KBM-7 (cell line): ENCODE data around the gene RNU6-1.
A peak's percentile ranks its signal among the peaks of the same experiment; 100 is the strongest.

Experiments
- DNase-seq: peaks from one replicate; pipeline ENCODE4 v3.0.0-alpha.2; 2015
- in situ Hi-C: fragments of 300-500 bp; cut with MboI; formaldehyde crosslinking; loops from 2 replicates; pipeline ENCODE4 v1.14.3; 2020; ENCODE audit warnings: low sequenced_read_pairs, low pct_unique_long_range_greater_than_20kb, mixed read lengths

The RNU6-1 gene

GRCh38 chr15:67807836-67808235 lies 32.0 kb downstream of the RNU6-1 start:
- in situ Hi-C loops: no loop called here
- DNase-seq: no peak

GRCh38 chr15:67807141-67807540 lies 32.7 kb downstream of the RNU6-1 start:
- DNase-seq: no peak
- in situ Hi-C loops: no loop called here

GRCh38 chr15:67806536-67806935 lies 33.3 kb downstream of the RNU6-1 start:
- no peak for DNase-seq
- in situ Hi-C loops: no loop called here

- in situ Hi-C loops: no loop called here
- DNase-seq: no peak
These were observed 34.0 kb downstream of the RNU6-1 start for GRCh38 chr15:67805666-67806516.

- in situ Hi-C loops: no loop called here
These were observed 34.7 kb downstream of the RNU6-1 start for GRCh38 chr15:67805008-67805665.

GRCh38 chr15:67803996-67804843 lies 35.6 kb downstream of the RNU6-1 start:
- no peak for DNase-seq
- in situ Hi-C loops: no loop called here

More at GRCh38 chr15:67805008-67805665, 34.7 kb downstream of the RNU6-1 start:
- DNase-seq: no peak

GRCh38 chr15:67803299-67803698 lies 36.5 kb downstream of the RNU6-1 start:
- no peak for DNase-seq
- in situ Hi-C loops: no loop called here

- no peak for DNase-seq
- in situ Hi-C loops: no loop called here
These were observed 37.6 kb downstream of the RNU6-1 start for GRCh38 chr15:67801926-67802914.

- in situ Hi-C loops: no loop called here
- DNase-seq: no peak
These were observed 38.7 kb downstream of the RNU6-1 start for GRCh38 chr15:67801142-67801541.

GRCh38 chr15:67799801-67800205 lies 40.0 kb downstream of the RNU6-1 start:
- in situ Hi-C loops: no loop called here
- no peak for DNase-seq

- DNase-seq: no peak
- in situ Hi-C loops: no loop called here
These were observed 43.4 kb downstream of the RNU6-1 start for GRCh38 chr15:67796196-67797127.

- peak; percentile 37 for DNase-seq
- in situ Hi-C loops: no loop called here
These were observed 44.8 kb downstream of the RNU6-1 start for GRCh38 chr15:67794832-67795574.

- DNase-seq: no peak
- in situ Hi-C loops: no loop called here
These were observed 47.4 kb downstream of the RNU6-1 start for GRCh38 chr15:67792250-67792942.

GRCh38 chr15:67790610-67791319 lies 49.1 kb downstream of the RNU6-1 start:
- in situ Hi-C loops: no loop called here
- no peak for DNase-seq
